H9 (cell line): ENCODE data around the gene TDRD9. TPM values are rescaled to one million over a fixed set of nuclear protein-coding genes. Genes with fewer than 3 reads are reported as not detected.

Experiments used
- DNase-seq: peaks from one replicate; pipeline ENCODE4 v3.0.0-alpha.2; 2017
- H2AFZ ChIP-seq: one replicate; pipeline ENCODE4 v1.6.1; 2013; ENCODE audit warnings: mild to moderate bottlenecking, low read length, control low read depth, moderate library complexity
- H2AK5ac ChIP-seq: 2 replicates; pipeline ENCODE4 v1.6.1; 2013; ENCODE audit warnings: low read length, control low read depth, mixed read lengths; ENCODE audit not compliant: insufficient read length
- H2BK120ac ChIP-seq: one replicate; pipeline ENCODE4 v1.6.1; 2013; ENCODE audit warnings: low read depth, mild to moderate bottlenecking, low read length, control low read depth, inconsistent platforms; ENCODE audit not compliant: poor library complexity, severe bottlenecking
- H2BK12ac ChIP-seq: 2 replicates; pipeline ENCODE4 v1.6.1; 2013; ENCODE audit warnings: low read length, control low read depth, mixed read lengths, low read depth; ENCODE audit not compliant: insufficient read length
- H2BK15ac ChIP-seq: 2 replicates; pipeline ENCODE4 v1.6.1; 2013; ENCODE audit warnings: low read depth, low read length, control low read depth
- H2BK20ac ChIP-seq: one replicate; pipeline ENCODE4 v1.6.1; 2013; ENCODE audit warnings: low read depth, mild to moderate bottlenecking, low read length, control low read depth, inconsistent platforms; ENCODE audit not compliant: poor library complexity, severe bottlenecking
- H2BK5ac ChIP-seq: 2 replicates; pipeline ENCODE4 v1.6.1; 2013; ENCODE audit warnings: low read length, control low read depth, mixed read lengths; ENCODE audit not compliant: insufficient read length
- H3K14ac ChIP-seq: 2 replicates; pipeline ENCODE4 v1.6.1; 2013; ENCODE audit warnings: low read length, control low read depth; ENCODE audit not compliant: insufficient read depth
- H3K18ac ChIP-seq: 2 replicates; pipeline ENCODE4 v1.6.1; 2013; ENCODE audit warnings: low read depth, mild to moderate bottlenecking, mixed read lengths, low read length, control low read depth; ENCODE audit not compliant: insufficient read length
- H3K23ac ChIP-seq: 2 replicates; pipeline ENCODE4 v1.6.1; 2013; ENCODE audit warnings: low read length, control low read depth, mixed read lengths, low read depth; ENCODE audit not compliant: insufficient read length
- H3K23me2 ChIP-seq: 2 replicates; pipeline ENCODE4 v1.6.1; 2013; ENCODE audit warnings: low read depth, mild to moderate bottlenecking, mixed read lengths, low read length, control low read depth; ENCODE audit not compliant: insufficient read length, poor library complexity, severe bottlenecking
- H3K27ac ChIP-seq: 2 replicates; pipeline ENCODE4 v1.5.1; 2013; ENCODE audit warnings: low read length, control low read depth, mixed read lengths, low read depth; ENCODE audit not compliant: insufficient read length
- H3K27me3 ChIP-seq: 2 replicates; pipeline ENCODE4 v1.6.1; 2013; ENCODE audit warnings: low read length, control low read depth, inconsistent platforms; ENCODE audit not compliant: insufficient read depth
- H3K4ac ChIP-seq: 2 replicates; pipeline ENCODE4 v1.6.1; 2013; ENCODE audit warnings: low read depth, mild to moderate bottlenecking, control low read depth, inconsistent platforms, low read length, moderate library complexity
- H3K4me1 ChIP-seq: 2 replicates; pipeline ENCODE4 v1.6.1; 2013; ENCODE audit warnings: low read length, control low read depth, inconsistent platforms; ENCODE audit not compliant: insufficient read depth
- H3K4me2 ChIP-seq: 2 replicates; pipeline ENCODE4 v1.6.1; 2013; ENCODE audit warnings: low read length, control low read depth, mixed read lengths; ENCODE audit not compliant: insufficient read length, insufficient read depth
- H3K56ac ChIP-seq: 2 replicates; pipeline ENCODE4 v1.6.1; 2013; ENCODE audit warnings: low read depth, mild to moderate bottlenecking, mixed read lengths, low read length, control low read depth; ENCODE audit not compliant: insufficient read length
- H3K79me1 ChIP-seq: 2 replicates; pipeline ENCODE4 v1.6.1; 2013; ENCODE audit warnings: low read depth, mild to moderate bottlenecking, moderate library complexity, low read length, control low read depth, inconsistent platforms; ENCODE audit not compliant: insufficient read depth, poor library complexity, severe bottlenecking
- H3K79me2 ChIP-seq: 2 replicates; pipeline ENCODE4 v1.6.1; 2013; ENCODE audit warnings: low read length, control low read depth, inconsistent platforms; ENCODE audit not compliant: insufficient read depth
- H3K9ac ChIP-seq: 2 replicates; pipeline ENCODE4 v1.6.1; 2013; ENCODE audit warnings: low read length, control low read depth, mixed read lengths; ENCODE audit not compliant: insufficient read length; ENCODE audit errors: extremely low read depth
- H3K9me3 ChIP-seq: one replicate; pipeline ENCODE4 v1.6.1; 2013; ENCODE audit warnings: low read depth, low read length, inconsistent platforms; ENCODE audit not compliant: control insufficient read depth
- H3T11ph ChIP-seq: one replicate; pipeline ENCODE4 v1.6.1; 2013; ENCODE audit warnings: mild to moderate bottlenecking, low read length, control low read depth, inconsistent platforms
- H4K20me1 ChIP-seq: one replicate; pipeline ENCODE4 v1.6.1; 2013; ENCODE audit not compliant: control insufficient read depth, insufficient read length, insufficient read depth
- H4K5ac ChIP-seq: 2 replicates; pipeline ENCODE4 v1.6.1; 2013; ENCODE audit warnings: low read depth, mild to moderate bottlenecking, mixed read lengths, low read length, control low read depth; ENCODE audit not compliant: insufficient read length
- H4K8ac ChIP-seq: replicated peaks from 2 replicates; pipeline ENCODE4 v1.6.1; 2013; ENCODE audit warnings: low read length, control low read depth, mixed read lengths, low read depth; ENCODE audit not compliant: insufficient read length
- H4K91ac ChIP-seq: 2 replicates; pipeline ENCODE4 v1.6.1; 2013; ENCODE audit warnings: low read depth, mild to moderate bottlenecking, moderate library complexity, mixed read lengths, low read length, control low read depth; ENCODE audit not compliant: insufficient read length
- H3K27ac Mint-ChIP-seq, 3 experiments: 2 replicates in 2 of 3; 3 replicates in 1 of 3; pipeline ENCODE4 v1.8.0; 2020 to 2021; ENCODE audit warnings: mixed read lengths in 3 of 3, mild to moderate bottlenecking in 1 of 3, moderate library complexity in 1 of 3
- H3K27me3 Mint-ChIP-seq: 2 replicates; pipeline ENCODE4 v1.8.0; 2021; ENCODE audit warnings: low read depth, mild to moderate bottlenecking, moderate library complexity, mixed read lengths
- H3K36me3 Mint-ChIP-seq, 3 experiments: 2 replicates in 2 of 3; 3 replicates in 1 of 3; pipeline ENCODE4 v1.8.0; 2020 to 2021; ENCODE audit warnings: low read depth in 3 of 3, mixed read lengths in 3 of 3; ENCODE audit not compliant: insufficient read depth in 1 of 3
- H3K4me1 Mint-ChIP-seq, 2 experiments: 2 replicates each; pipeline ENCODE4 v1.8.0; 2020; ENCODE audit warnings: mixed read lengths in 2 of 2
- H3K4me3 Mint-ChIP-seq, 2 experiments: 2 replicates in 1 of 2; 3 replicates in 1 of 2; pipeline ENCODE4 v1.8.0; 2020 to 2021; ENCODE audit warnings: mild to moderate bottlenecking in 2 of 2, mixed read lengths in 2 of 2, moderate library complexity in 1 of 2
- H3K9me3 Mint-ChIP-seq, 2 experiments: 2 replicates in 1 of 2; 3 replicates in 1 of 2; pipeline ENCODE4 v1.8.0; 2020; ENCODE audit warnings: mild to moderate bottlenecking in 2 of 2, mixed read lengths in 2 of 2, moderate library complexity in 1 of 2
- WGBS: extraction: QIAGEN DNeasy Blood & Tissue Kit; methylation state at CpG from one replicate; pipeline ENCODE4 v1.1.7; 2013; ENCODE audit warnings: missing lambda C conversion rate, low lambda C conversion rate, mixed read lengths; ENCODE audit not compliant: insufficient read length; ENCODE audit errors: extremely low coverage; 5-methylcytosine and 5-hydroxymethylcytosine counted together
- total RNA-seq: library from RNA; stranded (reverse); gene quantifications from 2 replicates; pipeline ENCODE4 v1.2.1, GENCODE V29; 2021
- TF ChIP-seq, protein P1 (sequence below): fragments of 200-600 bp; sonication (generic); conservative IDR thresholded peaks from 3 replicates; pipeline ENCODE4 v1.8.0; 2021; ENCODE audit warnings: antibody characterized with exemption, mild to moderate bottlenecking

TDRD9 gene
- total RNA-seq, 1 experiment from 2014 or later = not detected

DNA sequence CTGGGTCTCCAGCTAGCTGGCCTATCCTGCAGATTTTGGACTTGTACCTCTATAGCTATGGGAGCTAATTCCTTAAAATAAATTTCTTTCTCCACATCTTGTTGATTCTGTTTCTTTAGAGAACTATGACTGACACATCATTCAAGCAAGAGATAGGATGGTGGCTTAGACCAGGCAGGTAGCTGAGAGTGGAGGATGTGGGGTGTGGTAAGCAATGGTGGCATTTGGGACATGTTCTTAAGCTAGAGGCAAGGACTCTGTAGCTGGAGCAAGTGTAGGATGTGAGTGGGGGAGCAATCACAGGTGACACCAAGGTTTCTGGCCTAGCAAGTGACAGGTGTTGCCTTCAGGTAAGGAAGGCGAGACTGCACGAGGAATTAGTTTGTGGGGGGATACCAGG lies 6.8 kb downstream of the TDRD9 start:
- Mint-ChIP-seq H3K27ac (no peak overlapping the region; a peak in 1 of 7 replicates), H3K36me3 (no peaks in the 10 kb centered on the region), H3K4me3 (no peak overlapping the region), H3K4me1 (peaks cover 3 to 7% of the 10 kb centered on the region in 2 experiments), H3K9me3 (no peaks in the 10 kb centered on the region), H3K27me3 (peaks cover 2% of the 10 kb centered on the region; the same call in 1 of the 2 replicates)
- no peak overlapping the region for H3K56ac ChIP-seq
- TF ChIP-seq, protein P1, sequence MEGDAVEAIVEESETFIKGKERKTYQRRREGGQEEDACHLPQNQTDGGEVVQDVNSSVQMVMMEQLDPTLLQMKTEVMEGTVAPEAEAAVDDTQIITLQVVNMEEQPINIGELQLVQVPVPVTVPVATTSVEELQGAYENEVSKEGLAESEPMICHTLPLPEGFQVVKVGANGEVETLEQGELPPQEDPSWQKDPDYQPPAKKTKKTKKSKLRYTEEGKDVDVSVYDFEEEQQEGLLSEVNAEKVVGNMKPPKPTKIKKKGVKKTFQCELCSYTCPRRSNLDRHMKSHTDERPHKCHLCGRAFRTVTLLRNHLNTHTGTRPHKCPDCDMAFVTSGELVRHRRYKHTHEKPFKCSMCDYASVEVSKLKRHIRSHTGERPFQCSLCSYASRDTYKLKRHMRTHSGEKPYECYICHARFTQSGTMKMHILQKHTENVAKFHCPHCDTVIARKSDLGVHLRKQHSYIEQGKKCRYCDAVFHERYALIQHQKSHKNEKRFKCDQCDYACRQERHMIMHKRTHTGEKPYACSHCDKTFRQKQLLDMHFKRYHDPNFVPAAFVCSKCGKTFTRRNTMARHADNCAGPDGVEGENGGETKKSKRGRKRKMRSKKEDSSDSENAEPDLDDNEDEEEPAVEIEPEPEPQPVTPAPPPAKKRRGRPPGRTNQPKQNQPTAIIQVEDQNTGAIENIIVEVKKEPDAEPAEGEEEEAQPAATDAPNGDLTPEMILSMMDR = no peak
- no peak overlapping the region for H3K27ac ChIP-seq
- DNase-seq = no peak
- no peak overlapping the region for H2BK20ac ChIP-seq
- H2AFZ ChIP-seq = no peak overlapping the region
- no peaks in the 10 kb centered on the region for H4K20me1 ChIP-seq
- H3K23ac ChIP-seq = no peak overlapping the region
- H3K4me2 ChIP-seq = no peak overlapping the region
- no CpG with 5 or more reads among the region's 2 CpGs for WGBS
- H3K14ac ChIP-seq = no peak overlapping the region
- H3K9ac ChIP-seq = no peak overlapping the region
- no peaks in the 10 kb centered on the region for H3K79me2 ChIP-seq
- no peak overlapping the region for H2BK5ac ChIP-seq
- H3K18ac ChIP-seq = no peak overlapping the region
- no peak overlapping the region for H3K4ac ChIP-seq
- no peak overlapping the region for H2BK120ac ChIP-seq
- H4K5ac ChIP-seq = no peak overlapping the region
- H4K8ac ChIP-seq = no peak overlapping the region
- H3K27me3 ChIP-seq = no peaks in the 10 kb centered on the region
- no peak overlapping the region for H2BK15ac ChIP-seq
- H2AK5ac ChIP-seq = no peak overlapping the region
- H2BK12ac ChIP-seq = no peak overlapping the region
- H3K4me1 ChIP-seq = no peaks in the 10 kb centered on the region
- no peaks in the 10 kb centered on the region for H3K23me2 ChIP-seq
- H4K91ac ChIP-seq = no peak overlapping the region
- H3T11ph ChIP-seq = no peak overlapping the region
- no peaks in the 10 kb centered on the region for H3K9me3 ChIP-seq
- no peaks in the 10 kb centered on the region for H3K79me1 ChIP-seq
